ENCODE measurements around the gene ADAM19. TPM values are rescaled to one million over a fixed set of nuclear protein-coding genes. Genes with fewer than 3 reads are reported as not detected.

Gene ADAM19
- total and polyA plus RNA-seq, 2 experiments from 2014 or later: 6.0 to 8.6 TPM

DNA sequence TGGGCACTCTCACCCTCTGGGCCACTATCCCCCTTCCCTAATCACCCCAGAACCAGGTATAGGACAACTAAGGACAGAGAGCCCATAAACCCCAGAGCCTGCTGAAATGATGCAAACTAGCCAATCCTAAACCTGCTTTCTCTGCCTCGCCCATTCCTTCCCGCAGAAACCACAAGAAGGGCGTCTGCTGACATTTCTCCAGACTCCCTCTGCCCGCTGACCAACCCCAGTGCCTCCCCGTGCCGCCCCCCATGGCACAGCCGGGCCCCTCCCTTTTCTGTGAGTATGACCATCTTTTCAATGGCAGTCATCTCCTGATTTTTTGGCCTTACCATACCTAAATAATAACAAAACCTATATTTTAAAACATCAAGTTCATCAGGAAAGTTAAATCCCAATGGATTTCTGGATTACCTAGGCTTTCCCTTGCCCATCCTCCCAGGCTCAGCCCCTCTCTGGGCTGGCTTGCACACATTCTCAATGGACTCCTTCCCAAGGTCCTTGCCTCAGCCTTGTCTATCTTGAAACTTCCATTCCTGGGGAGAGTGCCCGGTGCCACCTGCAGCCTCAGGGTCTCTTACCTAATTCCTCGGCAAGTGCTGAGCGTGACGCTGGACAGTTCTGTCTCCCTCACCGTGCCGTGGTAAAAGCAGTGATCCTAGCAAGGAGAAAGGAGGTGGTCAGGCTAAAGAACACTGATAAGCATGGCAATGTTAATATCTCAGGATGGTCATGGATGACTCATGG is 45.2 kb downstream of the ADAM19 start:
- H4K20me1 ChIP-seq (ENCODE audit: insufficient read depth, poor library complexity, severe bottlenecking): no peaks in the 10 kb centered on the region
- no peak overlapping the region for H3K4me3 ChIP-seq
- H3K27me3 ChIP-seq: no peaks in the 10 kb centered on the region
- H3K9me3 ChIP-seq (ENCODE audit: low read depth): no peaks in the 10 kb centered on the region
- TF ChIP-seq, protein P1, sequence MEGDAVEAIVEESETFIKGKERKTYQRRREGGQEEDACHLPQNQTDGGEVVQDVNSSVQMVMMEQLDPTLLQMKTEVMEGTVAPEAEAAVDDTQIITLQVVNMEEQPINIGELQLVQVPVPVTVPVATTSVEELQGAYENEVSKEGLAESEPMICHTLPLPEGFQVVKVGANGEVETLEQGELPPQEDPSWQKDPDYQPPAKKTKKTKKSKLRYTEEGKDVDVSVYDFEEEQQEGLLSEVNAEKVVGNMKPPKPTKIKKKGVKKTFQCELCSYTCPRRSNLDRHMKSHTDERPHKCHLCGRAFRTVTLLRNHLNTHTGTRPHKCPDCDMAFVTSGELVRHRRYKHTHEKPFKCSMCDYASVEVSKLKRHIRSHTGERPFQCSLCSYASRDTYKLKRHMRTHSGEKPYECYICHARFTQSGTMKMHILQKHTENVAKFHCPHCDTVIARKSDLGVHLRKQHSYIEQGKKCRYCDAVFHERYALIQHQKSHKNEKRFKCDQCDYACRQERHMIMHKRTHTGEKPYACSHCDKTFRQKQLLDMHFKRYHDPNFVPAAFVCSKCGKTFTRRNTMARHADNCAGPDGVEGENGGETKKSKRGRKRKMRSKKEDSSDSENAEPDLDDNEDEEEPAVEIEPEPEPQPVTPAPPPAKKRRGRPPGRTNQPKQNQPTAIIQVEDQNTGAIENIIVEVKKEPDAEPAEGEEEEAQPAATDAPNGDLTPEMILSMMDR (IDR thresholded peaks at IDR 0.05; ENCODE audit: poor library complexity): no peak
- no peak for TF ChIP-seq EZH2phosphoT487 (IDR thresholded peaks at IDR 0.05; ENCODE audit: low read depth, severe bottlenecking, unreplicated experiment)
- no peaks in the 10 kb centered on the region for H3K36me3 ChIP-seq (replicated peaks; ENCODE audit: insufficient read depth, low read depth)
- no peak for DNase-seq (ENCODE audit: low spot score)
- 93% methylated on average over 12 of the region's 13 CpGs for WGBS (ENCODE audit: low lambda C conversion rate, missing lambda C conversion rate)
- H3K4me2 ChIP-seq: no peak overlapping the region
- H3K27ac ChIP-seq: no peak overlapping the region
- no peaks in the 10 kb centered on the region for H3K4me1 ChIP-seq (ENCODE audit: insufficient read depth)
- H3K79me2 ChIP-seq: no peaks in the 10 kb centered on the region
- H2AFZ ChIP-seq: no peak overlapping the region
- H3K9me2 ChIP-seq (replicated peaks; ENCODE audit: insufficient read depth): no peaks in the 10 kb centered on the region

DNA sequence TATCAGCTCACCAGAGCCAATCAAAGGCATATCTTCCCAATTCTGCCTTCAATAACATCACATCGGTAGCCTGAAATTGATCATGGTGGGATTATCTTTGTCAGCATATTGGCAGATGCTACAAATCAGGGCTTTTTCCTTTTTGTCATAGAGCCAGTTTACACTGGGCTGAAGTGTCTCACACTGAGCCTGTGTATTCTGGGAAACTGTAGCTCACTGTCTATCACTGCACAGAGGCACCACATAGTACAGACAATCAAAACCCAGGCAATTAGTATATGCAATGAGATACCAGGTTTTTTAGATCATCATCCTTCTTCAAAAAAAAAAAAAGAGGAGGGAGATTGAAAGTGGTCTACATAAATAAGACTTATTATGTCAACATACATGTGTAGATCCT is 46.6 kb downstream of the ADAM19 start:
- H3K79me2 ChIP-seq: no peaks in the 10 kb centered on the region
- no peaks in the 10 kb centered on the region for H3K9me3 ChIP-seq (ENCODE audit: low read depth)
- no peak overlapping the region for H3K4me3 ChIP-seq
- no peak for DNase-seq (ENCODE audit: low spot score)
- no peak overlapping the region for H3K4me2 ChIP-seq
- H2AFZ ChIP-seq: no peak overlapping the region
- no peaks in the 10 kb centered on the region for H3K27me3 ChIP-seq
- H3K36me3 ChIP-seq (replicated peaks; ENCODE audit: insufficient read depth, low read depth): no peaks in the 10 kb centered on the region
- H4K20me1 ChIP-seq (ENCODE audit: insufficient read depth, poor library complexity, severe bottlenecking): no peaks in the 10 kb centered on the region
- H3K9me2 ChIP-seq (replicated peaks; ENCODE audit: insufficient read depth): no peaks in the 10 kb centered on the region
- TF ChIP-seq EZH2phosphoT487 (IDR thresholded peaks at IDR 0.05; ENCODE audit: low read depth, severe bottlenecking, unreplicated experiment): no peak
- TF ChIP-seq, protein P1 (IDR thresholded peaks at IDR 0.05; ENCODE audit: poor library complexity): no peak
- no peak for TF ChIP-seq EZH2 (IDR thresholded peaks at IDR 0.05; ENCODE audit: borderline replicate concordance)
- H3K27ac ChIP-seq: no peak overlapping the region
- H3K4me1 ChIP-seq (ENCODE audit: insufficient read depth): no peaks in the 10 kb centered on the region
- 85% methylated on average over 1 of the region's 1 CpG for whole genome bisulfite sequencing (ENCODE audit: low lambda C conversion rate, missing lambda C conversion rate)

DNA sequence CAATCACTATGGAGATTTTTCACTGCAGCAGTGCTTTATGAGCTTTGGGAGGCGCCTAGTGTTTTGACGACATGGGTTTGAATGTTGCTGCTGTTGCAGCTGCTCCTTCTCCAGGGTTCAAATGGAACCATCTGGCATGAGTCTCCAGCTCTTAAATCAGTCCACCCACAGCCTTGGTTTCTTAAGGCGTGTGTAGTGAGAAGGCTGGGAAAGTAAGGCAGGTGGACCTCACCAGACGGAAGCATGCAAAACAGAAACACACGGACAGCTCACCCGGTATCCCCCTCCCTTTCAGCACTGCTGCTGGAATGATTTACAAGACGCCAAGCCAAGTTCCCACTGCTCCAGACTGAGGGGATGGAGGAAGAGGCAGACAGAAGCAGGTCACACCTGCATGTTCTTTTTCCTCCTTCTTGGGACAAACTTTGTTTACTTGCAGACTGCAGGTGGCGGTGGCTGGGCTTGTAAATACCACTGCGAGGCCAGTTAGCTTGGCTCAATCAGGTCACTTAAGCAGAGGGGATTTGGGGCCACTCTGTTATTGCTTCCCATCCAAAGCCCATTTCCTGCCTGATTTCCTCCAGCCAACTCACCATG is 47.4 kb downstream of the ADAM19 start:
- Histone ChIP-seq H3K79me2 (no peaks in the 10 kb centered on the region), H3K4me2 (peak overlapping the region; percentile 25), H3K9me2 (replicated peaks; ENCODE audit: insufficient read depth) (no peaks in the 10 kb centered on the region), H3K27ac (no peak overlapping the region), H3K36me3 (replicated peaks; ENCODE audit: insufficient read depth, low read depth) (no peaks in the 10 kb centered on the region), H3K4me3 (no peak overlapping the region), H2AFZ (no peak overlapping the region), H4K20me1 (ENCODE audit: insufficient read depth, poor library complexity, severe bottlenecking) (no peaks in the 10 kb centered on the region), H3K4me1 (ENCODE audit: insufficient read depth) (no peaks in the 10 kb centered on the region), H3K9me3 (ENCODE audit: low read depth) (no peaks in the 10 kb centered on the region), H3K27me3 (no peaks in the 10 kb centered on the region)
- DNase-seq (ENCODE audit: low spot score): peak; percentile 31
- WGBS (ENCODE audit: low lambda C conversion rate, missing lambda C conversion rate): 46% methylated on average over 9 of the region's 9 CpGs
- no peak for TF ChIP-seq EZH2phosphoT487 (IDR thresholded peaks at IDR 0.05; ENCODE audit: low read depth, severe bottlenecking, unreplicated experiment)
- TF ChIP-seq, protein P1 (IDR thresholded peaks at IDR 0.05; ENCODE audit: poor library complexity): no peak
